HCT116 (cell line): Measurements from ENCODE around the gene COL15A1. TPM values are rescaled to one million over a fixed set of nuclear protein-coding genes. Genes with fewer than 3 reads are reported as not detected.

Experiments
- ATAC-seq: fragments of 200-7000 bp; cut with Tn5 transposase; 2 replicates; pipeline ENCODE4 v1.9.1; 2020; ENCODE audit warnings: mild to moderate bottlenecking, moderate library complexity
- BruUV-seq: library from RNA; stranded (reverse); fragments of 400-500 nt; replicated peaks from 2 replicates; lab custom pipeline; 2021; lab: Mats Ljungman, UMichigan
- CTCF ChIA-PET: fragments of 300-600 bp; sonication (Branson Sonifier 250); formaldehyde crosslinking; loops from one replicate; lab custom pipeline; 2021; ENCODE audit warnings: antibody characterized with exemption; lab: Charles Lee
- POLR2A ChIA-PET: fragments of 300-600, 350-600 bp; sonication (Branson Sonifier 250); formaldehyde crosslinking; loops from one replicate; lab custom pipeline; 2021; ENCODE audit warnings: antibody characterized with exemption; lab: Charles Lee
- RAD21 ChIA-PET, 2 experiments: fragments of 300-600 bp; sonication (Branson Sonifier 250); formaldehyde crosslinking; loops; one replicate each; lab custom pipeline; 2023; ENCODE audit warnings: low total read pairs in 2 of 2; ENCODE audit not compliant: uncharacterized antibody in 2 of 2, unreplicated experiment in 2 of 2, low non-redundant PET in 1 of 2; lab: Charles Lee
- DNase-seq: peaks from one replicate; pipeline ENCODE4 v3.0.0-alpha.2; 2010; ENCODE audit warnings: low read depth, low spot score
- H2AFZ ChIP-seq: fragments of 200-600 bp; shearing (Covaris generic), sonication (generic); 2 replicates; pipeline ENCODE4 v1.6.1; 2017; ENCODE audit warnings: low read depth, mixed run types, mixed read lengths, antibody characterized with exemption, low read length; ENCODE audit not compliant: poor library complexity, severe bottlenecking
- H3K27ac ChIP-seq: 2 replicates; pipeline ENCODE4 v1.5.1; 2012; ENCODE audit warnings: low read depth, low read length
- H3K27me3 ChIP-seq: fragments of 200-600 bp; sonication (generic); 2 replicates; pipeline ENCODE4 v1.6.1; 2016; ENCODE audit warnings: mixed run types, low read length, mixed read lengths; ENCODE audit not compliant: insufficient read depth
- H3K36me3 ChIP-seq, 2 experiments: fragments of 200-500 bp in 1 of 2; fragments of 200-600 bp in 1 of 2; sonication (Bioruptor generic) in 1 of 2; sonication (generic) in 1 of 2; 2 replicates each; pipeline versions ENCODE4 v1.5.1 to v1.6.1; 2014 to 2016; ENCODE audit warnings: low read length in 2 of 2, inconsistent platforms in 1 of 2, mixed read lengths in 1 of 2, mixed run types in 1 of 2; ENCODE audit not compliant: insufficient read depth in 2 of 2, control insufficient read depth in 1 of 2
- H3K4me1 ChIP-seq, 2 experiments: fragments of 200-600 bp in 1 of 2; sonication (generic) in 1 of 2; 2 replicates each; pipeline versions ENCODE4 v1.5.1 to v1.6.1; 2012 to 2017; ENCODE audit warnings: low read length in 2 of 2, inconsistent platforms in 1 of 2, mild to moderate bottlenecking in 1 of 2, mixed read lengths in 1 of 2, mixed run types in 1 of 2, moderate library complexity in 1 of 2; ENCODE audit not compliant: insufficient read depth in 2 of 2, control insufficient read depth in 1 of 2
- H3K4me2 ChIP-seq: fragments of 200-600 bp; sonication (generic); 2 replicates; pipeline ENCODE4 v1.6.1; 2017; ENCODE audit warnings: mixed run types, low read length, mixed read lengths
- H3K4me3 ChIP-seq, 2 experiments: fragments of 200-600 bp in 1 of 2; sonication (generic) in 1 of 2; replicated peaks in 1 of 2; 2 replicates each; pipeline ENCODE4 v1.5.1; 2011 to 2016; ENCODE audit warnings: low read length in 2 of 2, control low read depth in 1 of 2, low read depth in 1 of 2, mild to moderate bottlenecking in 1 of 2, mixed read lengths in 1 of 2, mixed run types in 1 of 2
- H3K79me2 ChIP-seq: fragments of 200-600 bp; sonication (generic); 2 replicates; pipeline ENCODE4 v1.6.1; 2017; ENCODE audit warnings: mild to moderate bottlenecking, mixed run types, low read length, moderate library complexity, mixed read lengths; ENCODE audit not compliant: insufficient read depth
- H3K9ac ChIP-seq: fragments of 200-600 bp; sonication (generic); 2 replicates; pipeline ENCODE4 v1.6.1; 2016; ENCODE audit warnings: low read length, mixed read lengths
- H3K9me2 ChIP-seq: fragments of 200-600 bp; sonication (generic), shearing (Covaris generic); 2 replicates; pipeline ENCODE4 v1.6.1; 2017; ENCODE audit warnings: mixed run types, mild to moderate bottlenecking, moderate library complexity; ENCODE audit not compliant: insufficient read depth
- H3K9me3 ChIP-seq, 2 experiments: fragments of 200-500 bp in 1 of 2; fragments of 200-600 bp in 1 of 2; sonication (Bioruptor generic) in 1 of 2; sonication (generic) in 1 of 2; 2 replicates each; pipeline ENCODE4 v1.6.1; 2014 to 2017; ENCODE audit warnings: low read length in 2 of 2, mixed read lengths in 2 of 2, inconsistent platforms in 1 of 2, low read depth in 1 of 2, mild to moderate bottlenecking in 1 of 2, mixed run types in 1 of 2, moderate library complexity in 1 of 2; ENCODE audit not compliant: control insufficient read depth in 1 of 2, insufficient read depth in 1 of 2
- H4K20me1 ChIP-seq: fragments of 200-600 bp; sonication (generic), shearing (Covaris generic); 2 replicates; pipeline ENCODE4 v1.6.1; 2017; ENCODE audit warnings: mixed run types, mild to moderate bottlenecking, moderate library complexity; ENCODE audit not compliant: insufficient read depth
- JUND ChIP-seq: IDR thresholded peaks from 2 replicates; pipeline ENCODE4 v1.6.1; 2012
- RAD21 ChIP-seq: IDR thresholded peaks from 2 replicates; pipeline ENCODE4 v1.6.1; 2012; ENCODE audit warnings: low read depth, mild to moderate bottlenecking
- SIN3A ChIP-seq: IDR thresholded peaks from 2 replicates; pipeline ENCODE4 v1.6.1; 2012; ENCODE audit warnings: low read depth
- intact Hi-C: fragments of 100-400 bp; cut with micrococcal nuclease; formaldehyde crosslinking; loops from 2 replicates; pipeline ENCODE4 v1.10.0; 2022
- total RNA-seq: library from RNA; stranded (reverse); gene quantifications from one replicate; pipeline ENCODE4 v1.2.1, GENCODE V29; 2021; ENCODE audit not compliant: unreplicated experiment
- TF ChIP-seq, protein P1 (sequence below), 3 experiments: fragments of 200-600 bp in 1 of 3; sonication (generic) in 1 of 3; IDR thresholded peaks in 2 of 3; conservative IDR thresholded peaks in 1 of 3; 2 replicates each; pipeline ENCODE4 v1.5.1; 2012 to 2017; ENCODE audit warnings: low read depth in 2 of 3, low read length in 2 of 3, antibody characterized with exemption in 1 of 3, borderline replicate concordance in 1 of 3, control low read depth in 1 of 3, mild to moderate bottlenecking in 1 of 3, mixed read lengths in 1 of 3, mixed run types in 1 of 3, moderate library complexity in 1 of 3; ENCODE audit not compliant: insufficient read depth in 1 of 3

COL15A1 gene
- total RNA-seq, 1 experiment from 2014 or later: 0.15 TPM

- RAD21 ChIA-PET: interaction anchor here (0.6 to 1.4 kb wide), 4 partner anchors 142 to 192 kb away, joined by 3 to 4 read pairs (median 4); no protein-coding TSS in a partner anchor
Observed at GRCh38 chr9:98998441-98999151, 54.9 kb downstream of the COL15A1 start.

More at GRCh38 chr9:98998441-98999151, 54.9 kb downstream of the COL15A1 start:
- Histone ChIP-seq H3K4me1 (peaks cover 0 to 3% of the 10 kb centered on the region in 2 experiments; a peak in 1 of 4 replicates), H3K4me2 (peak overlapping the region; percentile 12), H3K9ac (no peak overlapping the region), H3K36me3 (no peaks in the 10 kb centered on the region), H3K4me3 (no peak overlapping the region), H4K20me1 (no peaks in the 10 kb centered on the region), H3K9me2 (no peaks in the 10 kb centered on the region), H3K27ac (no peak overlapping the region), H2AFZ (peak overlapping the region; percentile 31), H3K9me3 (no peaks in the 10 kb centered on the region), H3K27me3 (peaks cover 6% of the 10 kb centered on the region; the same call in 1 of the 2 replicates), H3K79me2 (no peaks in the 10 kb centered on the region)
- CTCF ChIA-PET: interaction anchor here (0.7 to 3.6 kb wide), 14 partner anchors 7 to 197 kb away, joined by 3 to 55 read pairs (median 4); no protein-coding TSS in a partner anchor
- TF ChIP-seq JUND (no peak), RAD21 (peak; percentile 86), SIN3A (no peak)
- TF ChIP-seq, protein P1, sequence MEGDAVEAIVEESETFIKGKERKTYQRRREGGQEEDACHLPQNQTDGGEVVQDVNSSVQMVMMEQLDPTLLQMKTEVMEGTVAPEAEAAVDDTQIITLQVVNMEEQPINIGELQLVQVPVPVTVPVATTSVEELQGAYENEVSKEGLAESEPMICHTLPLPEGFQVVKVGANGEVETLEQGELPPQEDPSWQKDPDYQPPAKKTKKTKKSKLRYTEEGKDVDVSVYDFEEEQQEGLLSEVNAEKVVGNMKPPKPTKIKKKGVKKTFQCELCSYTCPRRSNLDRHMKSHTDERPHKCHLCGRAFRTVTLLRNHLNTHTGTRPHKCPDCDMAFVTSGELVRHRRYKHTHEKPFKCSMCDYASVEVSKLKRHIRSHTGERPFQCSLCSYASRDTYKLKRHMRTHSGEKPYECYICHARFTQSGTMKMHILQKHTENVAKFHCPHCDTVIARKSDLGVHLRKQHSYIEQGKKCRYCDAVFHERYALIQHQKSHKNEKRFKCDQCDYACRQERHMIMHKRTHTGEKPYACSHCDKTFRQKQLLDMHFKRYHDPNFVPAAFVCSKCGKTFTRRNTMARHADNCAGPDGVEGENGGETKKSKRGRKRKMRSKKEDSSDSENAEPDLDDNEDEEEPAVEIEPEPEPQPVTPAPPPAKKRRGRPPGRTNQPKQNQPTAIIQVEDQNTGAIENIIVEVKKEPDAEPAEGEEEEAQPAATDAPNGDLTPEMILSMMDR (IDR thresholded peaks at IDR 0.05 in 2 of 3, conservative IDR thresholded peaks at IDR 0.05 in 1 of 3; ENCODE audit: borderline replicate concordance in 1 of 3, insufficient read depth in 1 of 3, low read depth in 2 of 3, low read length in 2 of 3): peak; percentile 85 to 91 (median 88)
- POLR2A ChIA-PET: no interaction called here
- no TSS peak for BruUV-seq
- intact Hi-C loops: loop anchor here (1.0 to 2.0 kb wide), 2 partner anchors 24 to 150 kb away; no protein-coding TSS in a partner anchor
- ATAC-seq: peak; percentile 99
- DNase-seq: peak; percentile 54
